Subcutaneous adipose tissue (tissue), 4 donors: Measurements from ENCODE around the gene DCC. TPM values are rescaled to one million over a fixed set of nuclear protein-coding genes. Genes with fewer than 3 reads are reported as not detected.

Source experiments
- total RNA-seq, 4 donors: library from RNA; depleted of rRNA; stranded (reverse); fragments of >200 nt; gene quantifications; one replicate each; pipeline ENCODE4 v1.1.0, GENCODE V29; 2016
- TF ChIP-seq, protein P1 (sequence below): fragments of 450-650 bp; IDR thresholded peaks from one replicate; pipeline ENCODE4 v1.5.1; 2016; ENCODE audit warnings: low read depth, mild to moderate bottlenecking, control low read depth, antibody characterized with exemption, moderate library complexity

Gene DCC
- total RNA-seq, 4 donors from 2014 or later, result not detected

GRCh38 chr18:53441761-53442414 lies 1101.9 kb downstream of the DCC start:
- TF ChIP-seq, protein P1, sequence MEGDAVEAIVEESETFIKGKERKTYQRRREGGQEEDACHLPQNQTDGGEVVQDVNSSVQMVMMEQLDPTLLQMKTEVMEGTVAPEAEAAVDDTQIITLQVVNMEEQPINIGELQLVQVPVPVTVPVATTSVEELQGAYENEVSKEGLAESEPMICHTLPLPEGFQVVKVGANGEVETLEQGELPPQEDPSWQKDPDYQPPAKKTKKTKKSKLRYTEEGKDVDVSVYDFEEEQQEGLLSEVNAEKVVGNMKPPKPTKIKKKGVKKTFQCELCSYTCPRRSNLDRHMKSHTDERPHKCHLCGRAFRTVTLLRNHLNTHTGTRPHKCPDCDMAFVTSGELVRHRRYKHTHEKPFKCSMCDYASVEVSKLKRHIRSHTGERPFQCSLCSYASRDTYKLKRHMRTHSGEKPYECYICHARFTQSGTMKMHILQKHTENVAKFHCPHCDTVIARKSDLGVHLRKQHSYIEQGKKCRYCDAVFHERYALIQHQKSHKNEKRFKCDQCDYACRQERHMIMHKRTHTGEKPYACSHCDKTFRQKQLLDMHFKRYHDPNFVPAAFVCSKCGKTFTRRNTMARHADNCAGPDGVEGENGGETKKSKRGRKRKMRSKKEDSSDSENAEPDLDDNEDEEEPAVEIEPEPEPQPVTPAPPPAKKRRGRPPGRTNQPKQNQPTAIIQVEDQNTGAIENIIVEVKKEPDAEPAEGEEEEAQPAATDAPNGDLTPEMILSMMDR, result no peak

- TF ChIP-seq, protein P1, result no peak
Observed at GRCh38 chr18:53442415-53442783, 1102.4 kb downstream of the DCC start.

DNA sequence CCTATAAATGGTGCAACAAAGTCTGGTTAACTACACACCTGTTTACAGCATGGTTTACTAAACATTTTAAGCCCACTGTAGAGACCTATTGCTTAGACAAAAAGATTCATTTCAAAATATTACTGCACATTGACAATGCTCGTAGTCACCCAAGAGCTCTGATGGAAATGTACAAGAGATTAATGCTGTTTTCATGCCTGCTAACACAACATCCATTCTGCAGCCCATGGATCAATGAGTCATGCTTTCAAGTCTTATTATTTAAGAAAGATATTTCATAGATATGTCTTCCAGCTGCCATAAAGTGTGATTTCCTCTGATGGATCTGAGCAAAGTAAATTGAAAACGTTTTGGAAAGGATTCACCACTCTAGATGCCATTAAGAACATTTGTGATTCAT lies 1103.3 kb downstream of the DCC start:
- TF ChIP-seq, protein P1, result no peak

GRCh38 chr18:53443831-53444230 lies 1103.8 kb downstream of the DCC start:
- TF ChIP-seq, protein P1, result no peak

DNA sequence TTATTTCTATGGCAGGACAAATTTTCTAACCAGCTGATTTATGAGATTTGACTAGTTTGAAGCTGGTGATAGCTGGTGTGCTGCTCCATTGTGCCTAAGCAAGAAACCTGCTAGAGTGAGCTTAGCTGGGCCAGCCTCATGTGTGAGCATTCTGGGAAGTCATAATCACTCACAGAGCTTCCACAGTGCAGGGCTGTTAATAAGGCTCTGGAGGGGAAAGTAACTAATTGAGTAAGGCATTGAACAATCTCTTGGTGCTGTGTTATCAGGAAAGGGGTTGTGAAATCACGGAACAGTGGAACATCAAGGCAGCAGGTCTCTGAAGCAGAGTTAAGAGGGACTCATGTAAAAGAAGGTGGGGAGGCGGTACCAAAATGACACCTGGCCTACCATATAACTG lies 1111.9 kb downstream of the DCC start:
- TF ChIP-seq, protein P1, result no peak

DNA sequence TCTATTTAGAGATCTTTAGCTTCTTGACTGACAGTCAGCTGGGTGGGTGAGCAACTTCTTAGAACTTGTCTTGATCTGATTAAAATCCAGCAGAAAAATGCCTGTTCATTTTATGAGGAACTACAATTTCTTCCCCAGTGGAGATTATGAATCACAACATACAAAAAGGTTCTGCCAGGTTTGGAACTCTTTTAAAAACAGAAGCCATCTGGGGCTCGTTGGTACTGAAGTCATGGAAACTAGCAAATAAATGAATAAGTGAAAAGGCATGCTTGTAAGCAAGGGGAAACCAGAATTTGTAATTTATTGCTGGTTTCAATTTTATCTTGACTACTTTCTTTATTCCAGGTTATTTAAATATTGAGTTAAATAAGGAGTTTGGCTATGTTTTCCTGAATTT lies 1117.1 kb downstream of the DCC start:
- TF ChIP-seq, protein P1, result no peak

- TF ChIP-seq, protein P1, result no peak
Observed at GRCh38 chr18:53458268-53458667, 1118.3 kb downstream of the DCC start.
